Middle frontal gyrus (tissue), 1 donor: ENCODE results near the gene CD276.
"Not testable (repeated sequence)": the region's sequence is repeated elsewhere in the genome, so short reads cannot be mapped to it uniquely, and the experiment has no call there.

ENCODE experiments used
- DNase-seq: peaks from one replicate; pipeline ENCODE4 v3.0.0-alpha.2; 2015; ENCODE audit warnings: low spot score; ENCODE audit errors: extremely low spot score

The CD276 gene

GRCh38 chr15:73709686-73710085 is 25.5 kb downstream of the CD276 start:
- DNase-seq = no peak

- no peak for DNase-seq
Observed at GRCh38 chr15:73710321-73710720, 26.1 kb downstream of the CD276 start.

DNA sequence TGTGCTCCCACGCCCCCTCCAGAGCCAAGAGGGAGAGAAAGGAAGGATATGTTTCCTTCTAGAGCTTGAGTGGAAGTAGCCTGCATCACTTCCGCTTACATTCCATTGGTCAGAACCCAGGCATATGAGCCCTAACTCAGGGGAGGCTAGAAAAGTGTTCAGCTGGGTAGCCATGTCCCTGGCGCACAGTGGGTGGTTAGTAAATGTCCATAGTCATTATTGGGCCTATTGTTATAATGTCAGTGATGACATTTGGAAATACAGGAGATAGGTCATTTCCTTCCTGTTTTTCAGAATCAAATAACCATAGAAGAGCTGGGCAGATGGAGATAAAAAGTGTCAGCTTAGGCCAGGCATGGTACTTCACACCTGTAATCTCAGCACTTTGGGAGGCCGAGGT is 27.3 kb downstream of the CD276 start:
- no peak for DNase-seq

GRCh38 chr15:73712107-73712506 is 27.9 kb downstream of the CD276 start:
- DNase-seq = no peak

DNA sequence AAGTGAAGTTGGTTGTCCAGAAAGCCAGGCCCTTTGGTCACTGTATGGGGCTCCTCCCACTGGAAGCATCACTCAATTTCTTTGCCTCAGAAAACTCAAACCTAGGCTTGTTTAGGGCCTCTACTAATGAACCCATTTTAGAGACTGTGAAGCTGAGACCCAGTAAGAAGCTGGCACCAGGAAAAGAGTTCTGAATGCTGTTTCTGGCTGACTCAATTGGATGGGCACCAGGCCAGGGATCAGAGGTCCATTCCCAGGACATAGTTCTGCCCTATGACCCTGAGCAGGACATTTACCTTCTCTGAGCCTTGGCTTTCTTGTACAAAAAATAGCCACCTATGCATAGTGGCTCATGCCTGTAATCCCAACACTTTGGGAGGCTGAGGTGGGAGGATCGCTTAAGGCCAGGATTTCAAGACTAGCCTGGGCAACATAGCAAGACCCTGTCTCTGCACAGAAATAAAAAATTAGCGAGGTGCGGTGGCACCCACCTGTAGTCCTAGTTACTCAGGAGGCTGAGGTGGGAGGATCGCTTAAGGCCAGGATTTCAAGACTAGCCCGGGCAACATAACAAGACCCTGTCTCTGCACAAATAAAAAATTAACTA is 30.6 kb downstream of the CD276 start:
- DNase-seq = no peak

DNA sequence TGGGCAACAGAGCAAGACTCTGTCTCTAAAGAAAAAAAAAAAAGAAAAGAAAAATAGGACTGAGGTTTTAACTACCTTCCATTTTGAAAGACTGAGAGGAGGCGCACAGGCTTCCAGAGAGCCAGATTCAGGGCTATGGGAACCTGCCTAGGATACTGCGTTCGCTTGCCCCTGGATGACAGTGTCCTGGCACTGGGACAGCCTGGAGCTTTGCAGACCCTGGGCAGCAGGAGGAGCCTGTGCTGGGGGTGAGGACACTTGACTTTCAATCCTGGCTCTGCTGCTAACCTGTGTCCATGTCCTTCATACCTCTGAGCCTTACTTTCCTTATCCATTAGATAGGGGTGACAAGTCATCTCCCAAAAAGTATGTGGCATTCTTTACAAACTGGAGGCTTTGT is 31.2 kb downstream of the CD276 start:
- DNase-seq = no peak

GRCh38 chr15:73716417-73716816 is 32.2 kb downstream of the CD276 start:
- no peak for DNase-seq

GRCh38 chr15:73717206-73717605 is 33.0 kb downstream of the CD276 start:
- DNase-seq = no peak

DNA sequence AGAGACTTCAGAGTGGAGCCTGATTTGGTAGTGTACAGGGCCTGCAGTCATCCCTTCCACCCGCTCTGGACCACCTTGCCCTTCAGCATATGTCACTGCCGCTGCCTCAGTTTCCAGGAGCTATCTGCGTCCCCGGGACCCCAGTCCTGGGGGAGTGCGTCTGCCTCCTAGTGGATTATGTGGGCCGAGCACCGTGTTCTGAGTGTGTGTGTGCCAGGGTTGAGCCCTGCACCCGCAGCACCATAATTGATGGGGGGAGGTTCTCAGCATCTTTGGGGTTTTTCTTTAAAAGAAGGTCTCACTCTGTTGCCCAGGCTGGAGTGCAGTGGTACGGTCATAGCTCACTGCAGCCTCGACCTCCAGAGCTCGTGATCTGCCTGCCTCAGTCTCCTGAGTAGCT is 33.6 kb downstream of the CD276 start:
- DNase-seq = no peak

DNA sequence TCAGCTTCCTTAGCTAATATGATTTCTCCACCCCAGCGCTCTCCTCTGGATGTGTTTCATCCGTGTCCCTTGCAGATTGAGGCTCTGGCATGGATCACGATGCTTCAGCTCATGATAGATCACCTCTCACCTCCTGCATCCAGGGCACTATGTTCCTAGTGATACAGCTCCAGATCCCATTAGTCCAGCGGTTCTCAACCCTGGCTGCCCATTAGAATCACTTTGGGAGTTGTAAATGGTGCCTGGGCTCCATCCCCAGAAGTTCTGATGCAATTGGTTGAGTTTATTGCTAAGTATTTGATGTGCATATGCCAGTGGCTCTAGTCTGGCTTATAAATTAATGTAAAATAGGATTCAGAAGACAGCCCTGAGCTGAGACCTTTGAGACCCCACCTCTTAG is 34.5 kb downstream of the CD276 start:
- no peak for DNase-seq

DNA sequence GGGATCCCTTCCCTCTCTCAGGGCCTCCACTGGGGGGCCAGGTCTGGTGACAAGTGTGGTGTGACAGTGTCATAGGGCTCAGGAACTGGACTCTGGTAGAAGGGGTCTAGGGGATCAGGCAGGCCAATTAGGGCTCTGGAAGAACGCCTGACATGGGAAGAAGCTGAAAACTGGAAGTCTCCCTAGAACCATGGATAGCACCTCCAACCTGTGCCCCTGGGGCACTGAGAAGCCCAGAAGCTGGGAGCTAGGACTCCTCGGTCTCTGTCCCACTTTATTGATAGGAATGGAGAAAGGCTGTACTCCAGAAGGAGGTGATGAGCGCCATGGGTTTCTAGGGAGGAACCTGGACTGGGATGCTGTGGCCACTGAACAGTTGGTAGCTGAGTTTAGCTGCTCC is 38.2 kb downstream of the CD276 start:
- no peak for DNase-seq

DNA sequence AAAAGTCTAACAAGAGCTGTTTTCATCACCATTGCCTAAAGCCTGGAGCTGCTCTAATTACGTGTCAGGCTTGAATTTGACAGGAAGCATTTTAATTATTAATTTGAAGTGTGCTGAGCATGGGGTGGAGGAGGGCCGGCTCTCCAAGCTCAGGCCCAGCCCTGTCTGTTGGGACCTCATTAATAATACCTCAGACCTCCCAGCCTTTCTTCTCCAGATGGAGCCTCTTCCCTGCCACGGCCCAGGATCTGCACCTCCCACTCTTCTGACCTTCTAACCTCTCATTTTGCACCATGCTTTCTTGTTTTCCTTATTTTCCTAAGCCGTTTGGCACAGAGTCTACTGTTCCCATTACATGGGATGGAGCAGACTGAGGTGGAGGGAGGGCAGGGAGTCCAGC is 39.0 kb downstream of the CD276 start:
- no peak for DNase-seq

DNA sequence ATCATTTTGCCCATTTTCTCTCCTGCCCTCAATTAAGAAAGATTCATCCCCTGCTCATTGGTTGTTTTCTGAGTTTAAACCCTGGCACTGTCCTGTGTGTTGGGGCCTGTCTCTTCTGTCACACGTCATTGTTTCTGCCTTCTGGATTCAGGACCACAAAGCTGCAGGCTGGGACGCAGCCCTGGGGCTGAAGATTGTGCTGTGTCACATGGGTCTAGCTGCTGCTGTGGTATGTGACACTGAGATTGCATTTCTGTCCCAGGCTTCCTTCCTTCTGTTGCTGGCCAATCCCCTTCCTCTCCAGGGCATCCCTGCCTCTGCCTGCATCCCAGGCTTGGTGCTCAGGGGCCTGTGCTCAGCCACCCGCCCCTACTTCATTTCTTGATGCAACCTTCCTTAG is 40.0 kb downstream of the CD276 start:
- no peak for DNase-seq

DNA sequence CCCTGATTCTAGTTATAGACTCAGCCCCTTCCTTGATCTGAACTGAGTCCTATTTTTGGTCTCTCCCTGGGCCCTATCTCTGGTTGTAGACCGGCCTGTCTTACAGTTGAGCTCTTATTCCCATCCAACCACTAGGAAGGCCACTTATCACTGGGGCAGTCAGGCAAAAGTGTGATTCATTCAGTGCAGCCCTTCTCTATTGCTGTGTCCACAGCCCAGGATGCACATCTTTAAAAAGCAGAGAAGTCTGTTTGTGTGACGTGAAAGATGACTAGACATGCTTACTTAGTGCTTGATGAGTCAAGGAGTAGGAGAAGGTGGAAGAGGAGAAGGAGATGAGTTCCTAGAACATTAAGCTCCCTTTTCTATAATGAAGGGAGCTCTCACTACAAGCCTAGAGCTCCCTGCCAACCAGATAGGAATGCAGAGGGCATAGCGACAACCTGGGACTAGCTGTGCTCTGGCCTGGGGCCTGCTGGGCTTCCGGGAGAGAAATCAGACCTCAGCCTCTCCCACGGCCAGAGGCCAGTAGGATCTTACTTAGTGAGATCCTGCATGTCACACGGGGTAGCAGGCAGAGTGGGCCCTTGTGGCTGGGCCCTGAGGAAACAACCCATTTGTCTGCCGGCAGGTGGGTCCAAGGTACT is 43.3 kb downstream of the CD276 start:
- no peak for DNase-seq

- DNase-seq = not testable (repeated sequence)
Observed at GRCh38 chr15:73732051-73732450, 47.9 kb downstream of the CD276 start.

- no peak for DNase-seq
Observed at GRCh38 chr15:73732930-73733329, 48.7 kb downstream of the CD276 start.

DNA sequence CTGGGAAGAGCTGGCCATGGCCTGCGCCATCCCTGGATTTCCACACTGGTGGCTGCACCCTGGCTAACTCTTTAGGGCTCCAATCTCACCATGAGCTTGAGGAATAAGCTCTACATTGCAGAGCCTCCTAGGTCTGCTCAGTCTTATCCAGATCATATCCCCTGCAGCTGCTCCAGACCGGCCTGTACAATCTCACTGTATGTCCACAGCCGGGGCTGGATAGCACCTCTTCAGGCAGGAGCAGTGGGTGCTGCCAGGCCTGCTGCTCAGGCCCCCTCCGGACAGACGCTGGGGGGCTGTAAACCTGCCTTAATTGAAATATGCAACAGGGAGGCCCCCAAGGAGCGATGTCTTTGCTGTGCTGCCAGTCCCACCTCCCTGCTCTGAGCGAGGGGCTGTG is 53.4 kb downstream of the CD276 start:
- DNase-seq = no peak

- DNase-seq = no peak
Observed at GRCh38 chr15:73740152-73741048, 56.2 kb downstream of the CD276 start.

DNA sequence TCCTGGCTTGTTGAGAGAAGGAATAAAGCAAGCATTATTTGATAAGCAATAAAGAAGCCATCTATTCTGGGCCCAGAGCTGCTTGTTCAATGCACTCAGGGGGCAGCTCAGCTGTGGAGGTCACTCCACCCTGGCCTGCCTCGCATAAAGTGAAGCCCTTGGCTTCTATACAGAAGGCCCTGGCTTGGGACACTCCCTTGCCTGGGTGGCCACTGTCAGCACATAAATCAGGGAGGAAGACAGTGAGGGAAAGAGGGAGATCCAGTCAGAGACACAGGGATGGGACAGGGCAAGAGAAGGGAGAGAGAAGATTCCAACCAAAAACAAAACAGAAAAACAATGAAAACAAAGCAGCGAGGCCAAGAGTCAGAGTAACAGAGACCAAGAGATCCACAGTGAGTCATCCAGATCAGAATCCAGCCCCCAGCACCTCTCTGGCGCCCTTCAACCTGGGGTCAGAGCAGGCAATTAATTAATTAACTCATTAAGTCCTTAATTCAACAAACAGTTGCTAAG is 57.2 kb downstream of the CD276 start:
- no peak for DNase-seq

- no peak for DNase-seq
Observed at GRCh38 chr15:73744293-73744692, 60.1 kb downstream of the CD276 start.

GRCh38 chr15:73745073-73745472 is 60.9 kb downstream of the CD276 start:
- DNase-seq = no peak

DNA sequence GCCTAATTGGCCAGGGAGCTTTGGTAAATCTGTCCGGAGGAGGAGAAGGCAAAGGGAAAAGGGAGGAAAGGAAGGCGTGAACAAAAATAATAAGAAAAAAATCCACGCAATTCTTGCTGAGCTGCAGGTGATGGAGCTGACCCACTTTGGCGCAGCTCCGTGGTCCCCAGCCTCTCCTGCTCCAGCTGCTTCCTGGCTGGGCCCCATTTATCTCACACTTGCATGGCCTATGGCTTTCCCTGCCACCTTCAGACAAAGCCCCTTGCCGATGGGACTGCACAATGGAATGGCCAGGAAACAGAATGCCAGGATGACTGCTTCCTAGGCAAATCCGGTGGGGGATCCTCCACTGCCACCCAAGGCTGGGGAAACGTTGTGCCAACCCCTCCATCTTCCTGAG is 62.1 kb downstream of the CD276 start:
- no peak for DNase-seq
